ENCODE measurements around the gene GPRIN3.

The GPRIN3 gene

GRCh38 chr4:89303814-89304388 is 3.7 kb downstream of the GPRIN3 start:
- H3K4me3 ChIP-seq (ENCODE audit: low read length), result no peak overlapping the region
- TF ChIP-seq ZNF274 (IDR thresholded peaks at IDR 0.05; ENCODE audit: low read depth, low read length), result no peak

GRCh38 chr4:89303177-89303576 is 4.4 kb downstream of the GPRIN3 start:
- no peak for TF ChIP-seq ZNF274 (IDR thresholded peaks at IDR 0.05; ENCODE audit: low read depth, low read length)
- H3K4me3 ChIP-seq (ENCODE audit: low read length), result no peak overlapping the region

DNA sequence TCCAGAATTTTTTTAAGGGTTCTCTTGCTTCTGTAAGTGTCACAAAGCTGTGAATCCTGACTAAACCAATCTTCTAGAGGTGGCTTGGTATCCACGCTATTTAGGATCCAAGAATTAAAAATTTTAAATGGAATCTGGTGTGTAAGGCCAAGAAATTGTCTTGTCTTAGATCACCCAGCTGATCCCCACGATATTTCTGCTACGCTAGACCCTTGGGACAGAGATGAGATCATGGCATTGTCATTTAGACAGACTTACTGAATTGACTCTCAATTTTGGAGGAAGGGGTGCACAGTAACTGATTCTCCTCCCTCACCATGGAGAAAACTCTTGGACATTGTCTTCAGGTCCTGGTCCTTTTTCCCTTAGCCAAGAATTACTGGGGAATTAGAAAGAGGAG is 5.7 kb downstream of the GPRIN3 start:
- H3K4me3 ChIP-seq (ENCODE audit: low read length), result no peak overlapping the region
- TF ChIP-seq ZNF274 (IDR thresholded peaks at IDR 0.05; ENCODE audit: low read depth, low read length), result no peak

- H3K4me3 ChIP-seq (ENCODE audit: low read length), result no peak overlapping the region
- TF ChIP-seq ZNF274 (IDR thresholded peaks at IDR 0.05; ENCODE audit: low read depth, low read length), result no peak
These were observed 6.6 kb downstream of the GPRIN3 start for GRCh38 chr4:89301003-89301402.

- TF ChIP-seq ZNF274 (IDR thresholded peaks at IDR 0.05; ENCODE audit: low read depth, low read length), result no peak
- no peak overlapping the region for H3K4me3 ChIP-seq (ENCODE audit: low read length)
These were observed 7.1 kb downstream of the GPRIN3 start for GRCh38 chr4:89300499-89300898.

GRCh38 chr4:89300060-89300459 is 7.5 kb downstream of the GPRIN3 start:
- no peak for TF ChIP-seq ZNF274 (IDR thresholded peaks at IDR 0.05; ENCODE audit: low read depth, low read length)
- no peak overlapping the region for H3K4me3 ChIP-seq (ENCODE audit: low read length)

DNA sequence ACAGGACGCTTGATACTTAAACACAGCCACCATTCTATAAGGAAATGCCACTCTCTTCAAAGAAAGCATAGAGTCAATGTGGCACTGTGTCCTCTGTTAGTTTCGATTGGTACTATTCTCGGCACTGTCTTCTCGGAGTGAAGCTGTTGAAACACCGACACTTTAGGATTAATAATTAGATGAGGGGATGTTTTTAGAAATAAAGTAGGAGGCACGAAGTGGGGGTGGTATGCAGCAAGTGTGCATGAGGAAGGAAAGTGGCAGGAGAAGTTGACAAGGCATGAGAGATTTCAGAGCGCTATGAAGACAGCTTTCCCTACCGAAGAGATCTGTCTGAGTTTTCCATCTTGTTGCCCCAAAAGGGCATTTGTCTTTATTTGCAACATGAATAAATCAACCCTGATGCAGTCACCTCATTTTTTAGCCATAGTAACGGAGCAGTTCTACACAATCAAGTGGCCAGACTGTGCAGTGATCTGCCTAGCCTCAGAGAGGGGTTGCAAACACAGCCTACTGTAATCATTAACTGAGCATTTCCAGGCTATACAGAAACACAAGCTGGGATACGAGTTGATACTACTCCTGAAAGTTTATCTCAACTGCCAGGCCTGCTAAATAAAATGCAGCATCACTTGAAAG is 8.3 kb downstream of the GPRIN3 start:
- peak overlapping the region; percentile 30 for H3K4me3 ChIP-seq (ENCODE audit: low read length)
- no peak for TF ChIP-seq ZNF274 (IDR thresholded peaks at IDR 0.05; ENCODE audit: low read depth, low read length)

DNA sequence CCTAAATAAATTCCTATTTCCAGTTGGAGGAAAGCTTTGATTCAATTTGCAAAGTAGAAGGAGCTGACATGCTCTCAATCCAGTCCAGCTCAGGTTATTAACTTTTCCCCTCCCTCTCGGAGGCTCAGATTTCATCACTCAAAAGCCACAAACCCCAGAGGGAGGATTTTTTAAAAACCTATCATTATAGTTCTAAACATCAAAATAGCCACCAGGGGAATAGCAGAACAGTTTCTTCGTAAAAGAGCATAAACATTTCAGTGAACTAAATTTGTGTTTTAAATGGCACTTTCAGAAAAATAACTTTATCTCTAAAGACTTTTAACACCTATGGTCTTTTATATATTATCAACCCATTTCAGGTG is 8.8 kb downstream of the GPRIN3 start:
- TF ChIP-seq ZNF274 (IDR thresholded peaks at IDR 0.05; ENCODE audit: low read depth, low read length), result no peak
- peak overlapping the region; percentile 30 for H3K4me3 ChIP-seq (ENCODE audit: low read length)

- no peak overlapping the region for H3K4me3 ChIP-seq (ENCODE audit: low read length)
- TF ChIP-seq ZNF274 (IDR thresholded peaks at IDR 0.05; ENCODE audit: low read depth, low read length), result no peak
These were observed 9.4 kb downstream of the GPRIN3 start for GRCh38 chr4:89298155-89298554.

DNA sequence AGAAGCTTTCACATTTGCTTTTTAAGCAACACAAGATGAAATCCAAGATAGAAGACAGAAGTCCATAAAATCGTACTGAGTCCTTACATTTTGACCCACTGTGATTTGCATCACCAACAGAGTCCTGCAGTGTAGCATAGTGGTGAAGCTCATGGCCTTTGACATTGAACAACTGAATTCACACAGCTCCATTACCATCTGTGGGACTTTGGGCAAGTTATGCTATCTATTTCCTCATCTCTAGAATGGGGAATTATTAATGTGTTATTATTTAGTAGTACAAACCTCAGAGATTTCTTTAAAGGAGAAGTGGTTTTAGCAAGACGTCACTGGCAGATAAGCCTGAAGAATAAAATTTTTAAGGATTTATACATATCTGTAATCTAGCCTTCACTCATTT is 10.7 kb downstream of the GPRIN3 start:
- TF ChIP-seq ZNF274 (IDR thresholded peaks at IDR 0.05; ENCODE audit: low read depth, low read length), result no peak
- H3K4me3 ChIP-seq (ENCODE audit: low read length), result no peak overlapping the region

DNA sequence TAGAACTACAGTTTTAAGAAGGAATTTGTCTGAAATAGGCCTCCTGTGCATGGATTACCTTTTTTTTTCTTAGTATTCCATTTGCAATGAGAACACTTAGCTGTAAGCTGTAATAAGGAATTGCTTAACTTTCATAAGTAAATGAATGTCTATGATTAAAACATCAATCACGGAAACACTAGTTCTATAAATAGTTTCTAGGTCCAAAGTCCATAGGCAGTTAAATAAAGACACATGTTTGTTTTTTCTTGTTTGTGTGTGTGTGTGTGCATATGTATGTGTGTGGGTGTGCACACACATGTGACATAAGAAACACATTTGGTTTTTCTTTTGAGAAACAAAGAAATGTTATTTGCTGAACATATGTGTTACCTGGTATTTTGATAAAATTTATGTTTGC is 11.2 kb downstream of the GPRIN3 start:
- no peak for TF ChIP-seq ZNF274 (IDR thresholded peaks at IDR 0.05; ENCODE audit: low read depth, low read length)
- H3K4me3 ChIP-seq (ENCODE audit: low read length), result no peak overlapping the region

DNA sequence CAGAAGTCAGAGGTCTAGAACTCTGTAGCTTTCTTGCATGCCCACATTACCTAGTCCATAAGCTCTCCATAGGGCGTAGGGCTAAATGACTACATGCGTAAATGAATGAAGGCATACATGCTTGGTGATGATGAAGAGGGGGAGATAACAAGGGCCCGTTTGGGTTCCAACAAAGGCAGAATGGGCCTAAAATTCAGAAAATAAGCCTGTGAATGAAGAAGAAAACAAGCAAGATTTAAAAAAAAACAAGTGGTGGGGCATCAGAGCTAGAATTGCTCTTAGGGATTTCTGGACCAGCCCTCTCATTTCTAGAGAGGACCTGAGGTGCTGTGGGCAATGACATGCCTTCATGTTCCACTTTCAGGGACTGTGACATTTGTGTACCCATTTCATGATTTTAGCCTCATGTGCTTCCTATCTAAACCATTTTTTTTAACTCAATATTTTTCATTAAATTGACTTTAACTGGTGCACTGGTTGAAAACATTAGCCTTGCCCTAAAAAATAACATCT is 12.1 kb downstream of the GPRIN3 start:
- no peak overlapping the region for H3K4me3 ChIP-seq (ENCODE audit: low read length)
- no peak for TF ChIP-seq ZNF274 (IDR thresholded peaks at IDR 0.05; ENCODE audit: low read depth, low read length)

DNA sequence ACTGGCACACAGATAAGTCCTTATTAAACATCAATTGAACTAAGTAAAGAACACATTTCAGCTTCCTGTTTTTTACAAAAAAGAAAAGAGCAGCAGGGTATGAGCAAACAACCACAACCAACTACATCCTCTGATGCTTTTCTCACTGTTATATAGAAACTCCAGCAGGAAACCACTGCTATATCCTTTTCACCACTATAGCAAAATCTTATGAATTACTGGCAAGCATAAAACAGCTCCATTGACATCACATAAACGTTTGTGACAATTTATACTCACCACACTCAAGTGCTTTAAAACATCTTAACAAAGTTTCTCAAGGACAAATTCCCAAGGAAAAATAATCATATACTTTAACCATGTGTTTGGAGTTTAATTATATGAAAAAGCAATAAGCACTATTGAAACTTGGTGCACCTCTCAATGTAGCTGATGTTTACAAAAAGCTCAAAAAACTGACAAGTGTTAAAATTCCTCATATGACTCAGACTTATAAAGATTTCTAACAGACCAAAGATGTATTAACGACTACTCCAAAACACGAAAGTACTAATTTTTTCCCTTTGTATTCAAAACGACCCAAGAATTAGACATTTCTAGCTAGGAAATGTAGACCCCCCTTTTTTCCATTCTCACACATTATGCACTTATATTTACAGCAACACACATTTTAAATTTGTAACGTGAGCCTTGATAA is 12.9 kb downstream of the GPRIN3 start:
- no peak overlapping the region for H3K4me3 ChIP-seq (ENCODE audit: low read length)
- TF ChIP-seq ZNF274 (IDR thresholded peaks at IDR 0.05; ENCODE audit: low read depth, low read length), result no peak

- no peak for TF ChIP-seq ZNF274 (IDR thresholded peaks at IDR 0.05; ENCODE audit: low read depth, low read length)
- H3K4me3 ChIP-seq (ENCODE audit: low read length), result no peak overlapping the region
These were observed 14.3 kb downstream of the GPRIN3 start for GRCh38 chr4:89293299-89293698.

All from GM08714 (cell line).